DOHH2 (cell line): ENCODE measurements around the gene NMUR1.

Experiments
- H3F3A ChIP-seq: fragments of 200-600 bp; sonication (generic), shearing (Covaris generic); 2 replicates; pipeline ENCODE4 v1.6.0; 2016; ENCODE audit warnings: antibody characterized with exemption, mild to moderate bottlenecking; ENCODE audit not compliant: control insufficient read depth, insufficient read depth
- H3K27ac ChIP-seq: fragments of 200-600 bp; sonication (generic); 2 replicates; pipeline ENCODE4 v1.5.1; 2014; ENCODE audit warnings: low read depth, mild to moderate bottlenecking, low read length, moderate library complexity
- H3K27me3 ChIP-seq: fragments of 200-600 bp; sonication (generic); 2 replicates; pipeline ENCODE4 v1.6.1; 2014; ENCODE audit warnings: mild to moderate bottlenecking, low read length, mixed read lengths; ENCODE audit not compliant: control insufficient read depth
- H3K36me3 ChIP-seq: fragments of 200-600 bp; sonication (generic); 2 replicates; pipeline ENCODE4 v1.6.1; 2014; ENCODE audit warnings: mild to moderate bottlenecking, low read length, moderate library complexity, mixed read lengths; ENCODE audit not compliant: control insufficient read depth
- H3K4me1 ChIP-seq: fragments of 200-600 bp; sonication (generic); 2 replicates; pipeline ENCODE4 v1.6.1; 2014; ENCODE audit warnings: mild to moderate bottlenecking, low read length, mixed read lengths; ENCODE audit not compliant: control insufficient read depth
- H3K4me2 ChIP-seq: fragments of 200-600 bp; sonication (generic); 2 replicates; pipeline ENCODE4 v1.6.0; 2014; ENCODE audit warnings: mild to moderate bottlenecking, low read length, moderate library complexity
- H3K4me3 ChIP-seq: fragments of 200-600 bp; sonication (generic); 2 replicates; pipeline ENCODE4 v1.5.1; 2014; ENCODE audit warnings: mild to moderate bottlenecking, low read length, mixed read lengths
- H3K79me2 ChIP-seq: fragments of 200-600 bp; sonication (generic); 2 replicates; pipeline ENCODE4 v1.6.1; 2014; ENCODE audit warnings: mild to moderate bottlenecking, low read length, mixed read lengths; ENCODE audit not compliant: control insufficient read depth
- H3K9me2 ChIP-seq: fragments of 200-600 bp; sonication (generic); replicated peaks from 2 replicates; pipeline ENCODE4 v1.6.1; 2014; ENCODE audit warnings: mild to moderate bottlenecking, low read length, mixed read lengths; ENCODE audit not compliant: control insufficient read depth
- H3K9me3 ChIP-seq: fragments of 200-600 bp; sonication (generic); 2 replicates; pipeline ENCODE4 v1.6.1; 2014; ENCODE audit warnings: antibody characterized with exemption, low read length, mixed read lengths; ENCODE audit not compliant: control insufficient read depth, insufficient read depth
- H4K20me1 ChIP-seq: fragments of 200-600 bp; sonication (generic); 2 replicates; pipeline ENCODE4 v1.6.0; 2014; ENCODE audit warnings: low read depth, mild to moderate bottlenecking, antibody characterized with exemption, low read length, moderate library complexity; ENCODE audit not compliant: control insufficient read depth, insufficient read depth
- CTCF ChIP-seq: fragments of 200-600 bp; sonication (generic); IDR thresholded peaks from one replicate; pipeline ENCODE4 v1.5.1; 2014; ENCODE audit warnings: antibody characterized with exemption, mild to moderate bottlenecking, low read depth, low read length; ENCODE audit not compliant: poor library complexity, severe bottlenecking
- EZH2phosphoT487 ChIP-seq: fragments of 200-600 bp; sonication (generic); IDR thresholded peaks from 2 replicates; pipeline ENCODE4 v1.6.1; 2017; ENCODE audit warnings: borderline replicate concordance, mild to moderate bottlenecking, antibody characterized with exemption, low read length, moderate library complexity, mixed read lengths

The NMUR1 gene

GRCh38 chr2:231575612-231576256, 45.5 kb upstream of the NMUR1 start:
- Histone ChIP-seq H3K4me1 (no peaks in the 10 kb centered on the region), H3K9me2 (no peaks in the 10 kb centered on the region), H3K4me2 (no peak overlapping the region), H3K27me3 (no peaks in the 10 kb centered on the region), H3F3A (no peaks in the 10 kb centered on the region), H4K20me1 (no peaks in the 10 kb centered on the region), H3K4me3 (no peak overlapping the region), H3K36me3 (no peaks in the 10 kb centered on the region), H3K79me2 (no peaks in the 10 kb centered on the region), H3K9me3 (no peaks in the 10 kb centered on the region), H3K27ac (no peak overlapping the region)
- TF ChIP-seq EZH2phosphoT487 (no peak), CTCF (no peak)

GRCh38 chr2:231573698-231574421, 43.6 kb upstream of the NMUR1 start:
- H3K4me1 ChIP-seq = no peaks in the 10 kb centered on the region
- H4K20me1 ChIP-seq = no peaks in the 10 kb centered on the region
- no peaks in the 10 kb centered on the region for H3K27me3 ChIP-seq
- H3F3A ChIP-seq = no peaks in the 10 kb centered on the region
- H3K4me3 ChIP-seq = no peak overlapping the region
- H3K4me2 ChIP-seq = no peak overlapping the region
- no peak overlapping the region for H3K27ac ChIP-seq
- no peak for TF ChIP-seq CTCF
- no peak for TF ChIP-seq EZH2phosphoT487
- H3K79me2 ChIP-seq = no peaks in the 10 kb centered on the region
- H3K36me3 ChIP-seq = no peaks in the 10 kb centered on the region
- no peaks in the 10 kb centered on the region for H3K9me3 ChIP-seq
- no peaks in the 10 kb centered on the region for H3K9me2 ChIP-seq

GRCh38 chr2:231573096-231573495, 42.9 kb upstream of the NMUR1 start:
- no peaks in the 10 kb centered on the region for H3F3A ChIP-seq
- H3K27me3 ChIP-seq = no peaks in the 10 kb centered on the region
- no peak overlapping the region for H3K4me2 ChIP-seq
- no peaks in the 10 kb centered on the region for H3K9me2 ChIP-seq
- no peak overlapping the region for H3K4me3 ChIP-seq
- no peaks in the 10 kb centered on the region for H3K9me3 ChIP-seq
- H3K79me2 ChIP-seq = no peaks in the 10 kb centered on the region
- no peak overlapping the region for H3K27ac ChIP-seq
- peaks cover 7% of the 10 kb centered on the region for H3K4me1 ChIP-seq
- no peaks in the 10 kb centered on the region for H4K20me1 ChIP-seq
- no peak for TF ChIP-seq EZH2phosphoT487
- no peak for TF ChIP-seq CTCF
- H3K36me3 ChIP-seq = no peaks in the 10 kb centered on the region
